ENCODE data around the gene PRRG2. TPM values are rescaled to one million over a fixed set of nuclear protein-coding genes. Genes with fewer than 3 reads are reported as not detected.
A peak's percentile ranks its signal among the peaks of the same experiment; 100 is the strongest.

The PRRG2 gene
- total and polyA plus RNA-seq, 10 of the 15 experiments (the other 5 are each of a cell fraction or from before 2014, with no cell fraction given): 0.09 to 2.1 (median 0.86) TPM

DNA sequence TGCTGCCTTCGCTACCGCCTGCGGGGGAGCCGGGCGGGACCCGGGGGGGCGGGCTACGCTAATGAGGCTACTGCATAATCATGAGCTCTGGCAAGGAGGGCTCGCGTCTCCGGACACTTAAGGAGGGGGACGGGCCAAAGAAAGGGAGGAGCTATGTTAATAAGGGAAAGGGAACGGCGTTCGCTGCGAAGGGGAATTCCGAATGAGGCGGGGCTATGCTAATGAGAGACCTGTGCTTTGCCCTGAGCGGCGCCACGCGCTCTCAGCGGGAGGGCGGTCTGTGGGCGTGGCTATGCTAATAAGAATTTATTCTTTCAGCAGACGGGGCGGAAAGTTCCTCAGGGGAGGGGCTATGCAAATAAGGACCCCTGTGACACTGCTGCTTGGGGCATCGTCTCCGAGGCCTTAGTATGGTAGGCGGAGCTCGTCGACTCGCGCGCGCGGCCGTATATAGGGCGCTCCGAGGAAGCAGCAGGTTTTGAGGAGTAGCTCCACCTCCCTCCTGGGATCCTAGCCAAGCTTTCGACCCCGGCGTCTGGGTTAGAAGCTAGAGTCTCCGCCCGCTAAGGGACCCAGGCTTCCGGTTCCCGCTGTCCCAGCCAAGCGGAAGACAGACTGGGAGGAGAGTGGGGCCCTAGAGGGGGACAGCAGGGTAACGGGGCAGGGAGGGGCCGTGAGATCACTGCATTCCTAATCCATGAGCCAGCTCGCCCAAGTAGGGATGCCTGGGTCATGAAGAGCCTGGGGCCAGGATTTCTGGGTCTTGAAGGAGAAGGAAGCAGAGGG is 59.2 kb downstream of the PRRG2 start, which contains the start of gene RRAS:
TSS of gene RRAS (minus strand) at position 31 of the 786 bp plus-strand sequence. CDS start 45 bp downstream, outside the sequence.
- intact Hi-C loops (cut with micrococcal nuclease; ENCODE audit: unreplicated experiment): loop anchor here (1.0 to 5.0 kb wide), 3 partner anchors 36 to 144 kb away; partner anchors contain the start of genes PRR12 and RPS11
- in situ Hi-C loops (cut with MboI): no loop called here
- ChIA-PET CTCF (interaction anchor here (0.6 to 5.1 kb wide), 16 partner anchors 9 to 151 kb away, joined by 3 to 130 read pairs (median 4); partner anchors contain the start of genes BCL2L12, IRF3 and PRMT1), POLR2A (interaction anchor here (0.6 to 6.5 kb wide), 26 partner anchors 8 to 1307 kb away, joined by 3 to 200 read pairs (median 4); partner anchors contain the start of genes AKT1S1, ALDH16A1, ATF5 and BCL2L12), SMC1A (ENCODE audit: uncharacterized antibody, unreplicated experiment) (interaction anchor here (1.0 to 1.6 kb wide), 10 partner anchors 24 to 71 kb away, joined by 4 to 15 read pairs (median 6); partner anchors contain the start of genes BCL2L12, IRF3, NOSIP and PRMT1), RAD21 (ENCODE audit: unreplicated experiment) (interaction anchor here (0.5 to 5.1 kb wide), 21 partner anchors 10 to 693 kb away, joined by 3 to 131 read pairs (median 4); partner anchors contain the start of genes AP2A1, BCL2L12, IRF3 and NOSIP)
- DNase-seq (ENCODE audit: low read depth, low spot score): peak; percentile 100
- H3K4me2 ChIP-seq (ENCODE audit: control insufficient read depth, insufficient read depth): peak within 1 kb of the TSS; percentile 90
- no peaks in the 10 kb centered on the region for H3K27me3 ChIP-seq (replicated peaks in 1 of 2; ENCODE audit: control insufficient read depth in 2 of 2, insufficient read depth in 2 of 2, low read length in 1 of 2)
- peak within 1 kb of the TSS; percentile 98 for H3K27ac ChIP-seq (ENCODE audit: control insufficient read depth, insufficient read depth)
- peak within 1 kb of the TSS; percentile 68 for H2AFZ ChIP-seq (ENCODE audit: control insufficient read depth, low read depth, low read length)
- peak within 1 kb of the TSS; percentile 80 for H3K4me3 ChIP-seq
- peak within 1 kb of the TSS; percentile 98 for H3K9ac ChIP-seq (ENCODE audit: control insufficient read depth, insufficient read depth, low read length)
- FAIRE-seq: peak; percentile 100
- H3K4me1 ChIP-seq (ENCODE audit: control insufficient read depth, insufficient read depth, low read length): peaks cover 18% of the 10 kb centered on the region
- no TSS peak for BruUV-seq (replicated peaks)
- WGBS (ENCODE audit: insufficient coverage, insufficient replicate concordance, low lambda C conversion rate, missing lambda C conversion rate): 2% methylated on average over 43 of the region's 51 CpGs
- H4K20me1 ChIP-seq (ENCODE audit: control insufficient read depth, insufficient read depth): no peaks in the 10 kb centered on the region
- no peaks in the 10 kb centered on the region; a peak in 1 of 4 replicates for H3K36me3 ChIP-seq (ENCODE audit: control insufficient read depth in 2 of 2, insufficient read depth in 2 of 2, low read length in 1 of 2)
- H3K9me3 ChIP-seq (replicated peaks; ENCODE audit: control insufficient read depth, insufficient read depth, low read length): no peaks in the 10 kb centered on the region
- peaks cover 36% of the 10 kb centered on the region for H3K79me2 ChIP-seq (ENCODE audit: control insufficient read depth, insufficient read depth, low read length)
- ATAC-seq: peak; percentile 79
- no peak for TF ChIP-seq EZH2 (IDR thresholded peaks at IDR 0.05; ENCODE audit: borderline replicate concordance, control insufficient read depth, low read depth, low read length)
- TF ChIP-seq, protein P1, sequence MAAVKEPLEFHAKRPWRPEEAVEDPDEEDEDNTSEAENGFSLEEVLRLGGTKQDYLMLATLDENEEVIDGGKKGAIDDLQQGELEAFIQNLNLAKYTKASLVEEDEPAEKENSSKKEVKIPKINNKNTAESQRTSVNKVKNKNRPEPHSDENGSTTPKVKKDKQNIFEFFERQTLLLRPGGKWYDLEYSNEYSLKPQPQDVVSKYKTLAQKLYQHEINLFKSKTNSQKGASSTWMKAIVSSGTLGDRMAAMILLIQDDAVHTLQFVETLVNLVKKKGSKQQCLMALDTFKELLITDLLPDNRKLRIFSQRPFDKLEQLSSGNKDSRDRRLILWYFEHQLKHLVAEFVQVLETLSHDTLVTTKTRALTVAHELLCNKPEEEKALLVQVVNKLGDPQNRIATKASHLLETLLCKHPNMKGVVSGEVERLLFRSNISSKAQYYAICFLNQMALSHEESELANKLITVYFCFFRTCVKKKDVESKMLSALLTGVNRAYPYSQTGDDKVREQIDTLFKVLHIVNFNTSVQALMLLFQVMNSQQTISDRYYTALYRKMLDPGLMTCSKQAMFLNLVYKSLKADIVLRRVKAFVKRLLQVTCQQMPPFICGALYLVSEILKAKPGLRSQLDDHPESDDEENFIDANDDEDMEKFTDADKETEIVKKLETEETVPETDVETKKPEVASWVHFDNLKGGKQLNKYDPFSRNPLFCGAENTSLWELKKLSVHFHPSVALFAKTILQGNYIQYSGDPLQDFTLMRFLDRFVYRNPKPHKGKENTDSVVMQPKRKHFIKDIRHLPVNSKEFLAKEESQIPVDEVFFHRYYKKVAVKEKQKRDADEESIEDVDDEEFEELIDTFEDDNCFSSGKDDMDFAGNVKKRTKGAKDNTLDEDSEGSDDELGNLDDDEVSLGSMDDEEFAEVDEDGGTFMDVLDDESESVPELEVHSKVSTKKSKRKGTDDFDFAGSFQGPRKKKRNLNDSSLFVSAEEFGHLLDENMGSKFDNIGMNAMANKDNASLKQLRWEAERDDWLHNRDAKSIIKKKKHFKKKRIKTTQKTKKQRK (IDR thresholded peaks at IDR 0.05; ENCODE audit: low read depth, low read length): no peak
- TF ChIP-seq NR2C2 (IDR thresholded peaks at IDR 0.05; ENCODE audit: borderline replicate concordance, control insufficient read depth, insufficient read length, low read depth): no peak
- TF ChIP-seq TCF3 (IDR thresholded peaks at IDR 0.05; ENCODE audit: borderline replicate concordance, insufficient read depth, low read depth, low read length): 0 out of 2 replicates have a peak, but pooled peaks have one; percentile 26
- TF ChIP-seq POLR2AphosphoS5 (IDR thresholded peaks at IDR 0.05; ENCODE audit: low read length): peak; percentile 84
- no peak for TF ChIP-seq RBBP5 (conservative IDR thresholded peaks at IDR 0.05)
- TF ChIP-seq ZBED1 (IDR thresholded peaks at IDR 0.05; ENCODE audit: borderline replicate concordance): no peak
- no peak for TF ChIP-seq ZNF24 (IDR thresholded peaks at IDR 0.05)
- TF ChIP-seq BRCA1 (IDR thresholded peaks at IDR 0.05; ENCODE audit: low read depth, low read length): no peak
- TF ChIP-seq WRNIP1 (IDR thresholded peaks at IDR 0.05; ENCODE audit: borderline replicate concordance, low read depth, low read length): no peak
- peak; percentile 80 for TF ChIP-seq NBN (IDR thresholded peaks at IDR 0.05)
- TF ChIP-seq HDGF (IDR thresholded peaks at IDR 0.05): peak; percentile 99
- no peak for TF ChIP-seq YY1 (IDR thresholded peaks at IDR 0.05; ENCODE audit: low read depth, low read length)
- TF ChIP-seq RUNX3 (IDR thresholded peaks at IDR 0.05; ENCODE audit: low read length): 0 out of 2 replicates have a peak, but pooled peaks have one; percentile 6
- TF ChIP-seq, protein P2, sequence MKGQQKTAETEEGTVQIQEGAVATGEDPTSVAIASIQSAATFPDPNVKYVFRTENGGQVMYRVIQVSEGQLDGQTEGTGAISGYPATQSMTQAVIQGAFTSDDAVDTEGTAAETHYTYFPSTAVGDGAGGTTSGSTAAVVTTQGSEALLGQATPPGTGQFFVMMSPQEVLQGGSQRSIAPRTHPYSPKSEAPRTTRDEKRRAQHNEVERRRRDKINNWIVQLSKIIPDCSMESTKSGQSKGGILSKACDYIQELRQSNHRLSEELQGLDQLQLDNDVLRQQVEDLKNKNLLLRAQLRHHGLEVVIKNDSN (IDR thresholded peaks at IDR 0.05; ENCODE audit: borderline replicate concordance, extremely low read length, insufficient read depth, low read depth, low read length): no peak
- no peak for TF ChIP-seq JUNB (IDR thresholded peaks at IDR 0.05)
